CD8-positive, alpha-beta memory T cell (primary cell): ENCODE data around the gene VDR. TPM values are rescaled to one million over a fixed set of nuclear protein-coding genes. Genes with fewer than 3 reads are reported as not detected.

ENCODE experiments used
- CTCF ChIA-PET: fragments of 350-600 bp; sonication (Branson Sonifier 250); formaldehyde crosslinking; loops from one replicate; lab custom pipeline; 2021; ENCODE audit warnings: antibody characterized with exemption; lab: Charles Lee
- POLR2A ChIA-PET: fragments of 350-600 bp; sonication (Branson Sonifier 250); formaldehyde crosslinking; loops from one replicate; lab custom pipeline; 2021; ENCODE audit warnings: antibody characterized with exemption; lab: Charles Lee
- DNase-seq, 5 donors: peaks; one replicate each; pipeline versions ENCODE4 v3.0.0 to v3.0.0-alpha.2; 2020 to 2022; ENCODE audit warnings: mixed read lengths in 1 of 5
- H3K27ac ChIP-seq: one replicate; pipeline ENCODE4 v1.7.0; 2013; ENCODE audit warnings: low read depth, mild to moderate bottlenecking, low read length, moderate library complexity
- H3K27me3 ChIP-seq: 2 replicates; pipeline ENCODE4 v1.7.0; 2013; ENCODE audit warnings: low read length, mild to moderate bottlenecking; ENCODE audit not compliant: insufficient read depth, poor library complexity, severe bottlenecking
- H3K36me3 ChIP-seq: 2 replicates; pipeline ENCODE4 v1.7.0; 2013; ENCODE audit warnings: mild to moderate bottlenecking, low read length, moderate library complexity; ENCODE audit not compliant: insufficient read depth
- H3K4me1 ChIP-seq: 2 replicates; pipeline ENCODE4 v1.7.0; 2013; ENCODE audit warnings: mild to moderate bottlenecking, low read length, moderate library complexity; ENCODE audit not compliant: insufficient read depth
- H3K4me3 ChIP-seq: 2 replicates; pipeline ENCODE4 v1.7.0; 2013; ENCODE audit warnings: mild to moderate bottlenecking, low read length
- H3K9me3 ChIP-seq: 2 replicates; pipeline ENCODE4 v1.7.0; 2013; ENCODE audit warnings: mild to moderate bottlenecking, low read length
- H3K27ac Mint-ChIP-seq, 8 donors: one replicate each; pipeline ENCODE4 v1.8.0; 2020 to 2021; ENCODE audit warnings: mixed read lengths in 8 of 8, mild to moderate bottlenecking in 6 of 8, inconsistent platforms in 3 of 8, moderate library complexity in 3 of 8
- H3K27me3 Mint-ChIP-seq, 2 donors: one replicate each; pipeline ENCODE4 v1.8.0; 2020 to 2021; ENCODE audit warnings: mixed read lengths in 2 of 2, mild to moderate bottlenecking in 1 of 2, moderate library complexity in 1 of 2
- H3K36me3 Mint-ChIP-seq, 3 donors: one replicate each; pipeline ENCODE4 v1.8.0; 2020 to 2021; ENCODE audit warnings: mixed read lengths in 3 of 3, inconsistent platforms in 1 of 3, mild to moderate bottlenecking in 1 of 3
- H3K4me1 Mint-ChIP-seq, 3 donors: one replicate each; pipeline ENCODE4 v1.8.0; 2020 to 2021; ENCODE audit warnings: mixed read lengths in 3 of 3, inconsistent platforms in 1 of 3, mild to moderate bottlenecking in 1 of 3
- H3K4me3 Mint-ChIP-seq, 7 donors: one replicate each; pipeline ENCODE4 v1.8.0; 2020 to 2021; ENCODE audit warnings: mixed read lengths in 7 of 7, mild to moderate bottlenecking in 6 of 7, moderate library complexity in 4 of 7, inconsistent platforms in 2 of 7
- H3K9me3 Mint-ChIP-seq, 5 donors: one replicate each; pipeline ENCODE4 v1.8.0; 2020 to 2022; ENCODE audit warnings: mixed read lengths in 5 of 5, mild to moderate bottlenecking in 3 of 5, moderate library complexity in 2 of 5, inconsistent platforms in 1 of 5
- polyA plus RNA-seq: library from polyadenylated mRNA; unstranded; fragments of 300-500 nt; fragmentation: Illumina TruSeq; gene quantifications from one replicate; pipeline ENCODE4 v1.2.3, GENCODE V29; 2021
- total RNA-seq, 2 experiments: library from RNA; stranded (reverse); gene quantifications; one replicate each; pipeline ENCODE4 v1.2.3, GENCODE V29; 2021

VDR gene
- total and polyA plus RNA-seq, 3 experiments from 2014 or later: 0.54 to 83.4 (median 79.6) TPM

- ChIA-PET POLR2A (no interaction called here), CTCF (interaction anchor here (1.3 kb wide), 1 partner anchor 17 kb away, joined by 3 read pairs; no protein-coding TSS in a partner anchor)
- Mint-ChIP-seq H3K4me3 (no peak overlapping the region), H3K36me3 (no peaks in the 10 kb centered on the region), H3K27me3 (no peaks in the 10 kb centered on the region), H3K9me3 (no peaks in the 10 kb centered on the region), H3K27ac (no peak overlapping the region), H3K4me1 (peaks cover 0 to 2% (median 0%) of the 10 kb centered on the region in 3 donors)
- no peaks in the 10 kb centered on the region for H3K9me3 ChIP-seq
- DNase-seq: no peak
- no peak overlapping the region for H3K27ac ChIP-seq
- no peaks in the 10 kb centered on the region for H3K36me3 ChIP-seq
- H3K4me3 ChIP-seq: no peak overlapping the region
- H3K27me3 ChIP-seq: no peaks in the 10 kb centered on the region
- no peaks in the 10 kb centered on the region for H3K4me1 ChIP-seq
These were observed 41.9 kb downstream of the VDR start for GRCh38 chr12:47862881-47863280.

- no peaks in the 10 kb centered on the region for H3K27me3 Mint-ChIP-seq
- POLR2A ChIA-PET: no interaction called here
- no peaks in the 10 kb centered on the region for H3K9me3 ChIP-seq
- no peaks in the 10 kb centered on the region for H3K9me3 Mint-ChIP-seq
- DNase-seq: no peak
- H3K27me3 ChIP-seq: no peaks in the 10 kb centered on the region
- H3K4me3 ChIP-seq: no peak overlapping the region
- H3K4me1 ChIP-seq: no peaks in the 10 kb centered on the region
- H3K36me3 ChIP-seq: no peaks in the 10 kb centered on the region
- CTCF ChIA-PET: interaction anchor here (1.3 to 1.5 kb wide), 2 partner anchors 17 to 95 kb away, joined by 3 to 4 read pairs; no protein-coding TSS in a partner anchor
- no peak overlapping the region for H3K4me3 Mint-ChIP-seq
- no peaks in the 10 kb centered on the region for H3K36me3 Mint-ChIP-seq
- no peak overlapping the region for H3K27ac Mint-ChIP-seq
- peaks cover 0 to 2% (median 0%) of the 10 kb centered on the region in 3 donors for H3K4me1 Mint-ChIP-seq
- H3K27ac ChIP-seq: no peak overlapping the region
These were observed 42.5 kb downstream of the VDR start for GRCh38 chr12:47862167-47862750.

GRCh38 chr12:47860873-47861272, 43.9 kb downstream of the VDR start:
- H3K4me1 ChIP-seq: no peaks in the 10 kb centered on the region
- H3K4me3 ChIP-seq: no peak overlapping the region
- peak overlapping the region in 2 of 8 donors; percentile 43 to 44 for H3K27ac Mint-ChIP-seq
- H3K4me1 Mint-ChIP-seq: peaks cover 0 to 2% (median 0%) of the 10 kb centered on the region in 3 donors
- H3K27me3 ChIP-seq: no peaks in the 10 kb centered on the region
- ChIA-PET CTCF (no interaction called here), POLR2A (no interaction called here)
- H3K9me3 ChIP-seq: no peaks in the 10 kb centered on the region
- no peak for DNase-seq
- no peaks in the 10 kb centered on the region for H3K9me3 Mint-ChIP-seq
- no peaks in the 10 kb centered on the region for H3K36me3 ChIP-seq
- H3K27me3 Mint-ChIP-seq: no peaks in the 10 kb centered on the region
- H3K4me3 Mint-ChIP-seq: no peak overlapping the region
- no peaks in the 10 kb centered on the region for H3K36me3 Mint-ChIP-seq
- no peak overlapping the region for H3K27ac ChIP-seq

- peak overlapping the region in 1 of 8 donors; percentile 43 for H3K27ac Mint-ChIP-seq
- Histone ChIP-seq H3K27me3 (no peaks in the 10 kb centered on the region), H3K4me1 (no peaks in the 10 kb centered on the region), H3K9me3 (no peaks in the 10 kb centered on the region), H3K36me3 (no peaks in the 10 kb centered on the region), H3K27ac (no peak overlapping the region), H3K4me3 (no peak overlapping the region)
- H3K4me1 Mint-ChIP-seq: peaks cover 0 to 2% (median 0%) of the 10 kb centered on the region in 3 donors
- ChIA-PET CTCF (no interaction called here), POLR2A (no interaction called here)
- DNase-seq: no peak
- H3K36me3 Mint-ChIP-seq: no peaks in the 10 kb centered on the region
- no peak overlapping the region for H3K4me3 Mint-ChIP-seq
- H3K9me3 Mint-ChIP-seq: no peaks in the 10 kb centered on the region
- no peaks in the 10 kb centered on the region for H3K27me3 Mint-ChIP-seq
These were observed 44.4 kb downstream of the VDR start for GRCh38 chr12:47860279-47860841.

- peak overlapping the region in 1 of 8 donors; percentile 17 for H3K27ac Mint-ChIP-seq
- ChIA-PET POLR2A (no interaction called here), CTCF (no interaction called here)
- no peaks in the 10 kb centered on the region for H3K36me3 Mint-ChIP-seq
- Histone ChIP-seq H3K9me3 (no peaks in the 10 kb centered on the region), H3K4me3 (no peak overlapping the region), H3K27ac (no peak overlapping the region), H3K4me1 (no peaks in the 10 kb centered on the region), H3K27me3 (no peaks in the 10 kb centered on the region), H3K36me3 (no peaks in the 10 kb centered on the region)
- no peak for DNase-seq
- no peaks in the 10 kb centered on the region for H3K9me3 Mint-ChIP-seq
- no peaks in the 10 kb centered on the region for H3K27me3 Mint-ChIP-seq
- no peak overlapping the region for H3K4me3 Mint-ChIP-seq
- peaks cover 0 to 2% (median 0%) of the 10 kb centered on the region in 3 donors for H3K4me1 Mint-ChIP-seq
These were observed 46.1 kb downstream of the VDR start for GRCh38 chr12:47858511-47859266.

- Histone ChIP-seq H3K36me3 (no peaks in the 10 kb centered on the region), H3K9me3 (no peaks in the 10 kb centered on the region), H3K27ac (no peak overlapping the region), H3K27me3 (no peaks in the 10 kb centered on the region), H3K4me3 (no peak overlapping the region), H3K4me1 (no peaks in the 10 kb centered on the region)
- Mint-ChIP-seq H3K9me3 (no peaks in the 10 kb centered on the region), H3K27ac (peak overlapping the region in 1 of 8 donors; percentile 55), H3K4me1 (peaks cover 0 to 2% (median 0%) of the 10 kb centered on the region in 3 donors), H3K4me3 (no peak overlapping the region), H3K27me3 (no peaks in the 10 kb centered on the region), H3K36me3 (no peaks in the 10 kb centered on the region)
- POLR2A ChIA-PET: no interaction called here
- CTCF ChIA-PET: no interaction called here
- DNase-seq: no peak
These were observed 47.8 kb downstream of the VDR start for GRCh38 chr12:47856721-47857575.

- no peak overlapping the region for H3K4me3 Mint-ChIP-seq
- no peaks in the 10 kb centered on the region for H3K27me3 Mint-ChIP-seq
- POLR2A ChIA-PET: no interaction called here
- peaks cover 0 to 2% (median 0%) of the 10 kb centered on the region in 3 donors for H3K4me1 Mint-ChIP-seq
- H3K9me3 Mint-ChIP-seq: no peaks in the 10 kb centered on the region
- H3K27me3 ChIP-seq: no peaks in the 10 kb centered on the region
- DNase-seq: no peak
- no peaks in the 10 kb centered on the region for H3K4me1 ChIP-seq
- no peak overlapping the region for H3K27ac ChIP-seq
- H3K36me3 Mint-ChIP-seq: no peaks in the 10 kb centered on the region
- H3K9me3 ChIP-seq: no peaks in the 10 kb centered on the region
- H3K4me3 ChIP-seq: no peak overlapping the region
- CTCF ChIA-PET: no interaction called here
- H3K27ac Mint-ChIP-seq: no peak overlapping the region
- H3K36me3 ChIP-seq: no peaks in the 10 kb centered on the region
These were observed 48.7 kb downstream of the VDR start for GRCh38 chr12:47856094-47856493.
